Upper lobe of left lung (tissue), 4 donors: ENCODE data around the gene HIVEP3.

Source experiments
- CTCF ChIP-seq, 6 experiments: fragments of 450-650 bp in 4 of 6; fragments of 200-600 bp in 2 of 6; sonication (generic) in 2 of 6; IDR thresholded peaks; one replicate each; pipeline ENCODE4 v1.5.1; 2016 to 2019; ENCODE audit warnings: antibody characterized with exemption in 6 of 6
- POLR2A ChIP-seq, 4 donors: fragments of 450-650 bp; IDR thresholded peaks; one replicate each; pipeline ENCODE4 v1.5.1; 2016 to 2017; ENCODE audit warnings: antibody characterized with exemption in 4 of 4, mild to moderate bottlenecking in 2 of 4
- POLR2AphosphoS5 ChIP-seq, 2 donors: sonication (generic); formaldehyde crosslinking; IDR thresholded peaks; one replicate each; pipeline ENCODE4 v1.5.1; 2017; ENCODE audit warnings: antibody characterized with exemption in 2 of 2

- TF ChIP-seq POLR2A (IDR thresholded peaks at IDR 0.05), result no peak
- TF ChIP-seq CTCF (IDR thresholded peaks at IDR 0.05), result no peak
- no peak for TF ChIP-seq POLR2AphosphoS5 (IDR thresholded peaks at IDR 0.05)
Measured at GRCh38 chr1:41727749-41728115, 191.0 kb downstream of the HIVEP3 start.
